ENCODE data around the gene ZBTB33.

Gene ZBTB33, protein sequence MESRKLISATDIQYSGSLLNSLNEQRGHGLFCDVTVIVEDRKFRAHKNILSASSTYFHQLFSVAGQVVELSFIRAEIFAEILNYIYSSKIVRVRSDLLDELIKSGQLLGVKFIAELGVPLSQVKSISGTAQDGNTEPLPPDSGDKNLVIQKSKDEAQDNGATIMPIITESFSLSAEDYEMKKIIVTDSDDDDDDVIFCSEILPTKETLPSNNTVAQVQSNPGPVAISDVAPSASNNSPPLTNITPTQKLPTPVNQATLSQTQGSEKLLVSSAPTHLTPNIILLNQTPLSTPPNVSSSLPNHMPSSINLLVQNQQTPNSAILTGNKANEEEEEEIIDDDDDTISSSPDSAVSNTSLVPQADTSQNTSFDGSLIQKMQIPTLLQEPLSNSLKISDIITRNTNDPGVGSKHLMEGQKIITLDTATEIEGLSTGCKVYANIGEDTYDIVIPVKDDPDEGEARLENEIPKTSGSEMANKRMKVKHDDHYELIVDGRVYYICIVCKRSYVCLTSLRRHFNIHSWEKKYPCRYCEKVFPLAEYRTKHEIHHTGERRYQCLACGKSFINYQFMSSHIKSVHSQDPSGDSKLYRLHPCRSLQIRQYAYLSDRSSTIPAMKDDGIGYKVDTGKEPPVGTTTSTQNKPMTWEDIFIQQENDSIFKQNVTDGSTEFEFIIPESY
- 47.3 to 94.2 (median 66.9) reads per million in 3 experiments for total RNA-seq

DNA sequence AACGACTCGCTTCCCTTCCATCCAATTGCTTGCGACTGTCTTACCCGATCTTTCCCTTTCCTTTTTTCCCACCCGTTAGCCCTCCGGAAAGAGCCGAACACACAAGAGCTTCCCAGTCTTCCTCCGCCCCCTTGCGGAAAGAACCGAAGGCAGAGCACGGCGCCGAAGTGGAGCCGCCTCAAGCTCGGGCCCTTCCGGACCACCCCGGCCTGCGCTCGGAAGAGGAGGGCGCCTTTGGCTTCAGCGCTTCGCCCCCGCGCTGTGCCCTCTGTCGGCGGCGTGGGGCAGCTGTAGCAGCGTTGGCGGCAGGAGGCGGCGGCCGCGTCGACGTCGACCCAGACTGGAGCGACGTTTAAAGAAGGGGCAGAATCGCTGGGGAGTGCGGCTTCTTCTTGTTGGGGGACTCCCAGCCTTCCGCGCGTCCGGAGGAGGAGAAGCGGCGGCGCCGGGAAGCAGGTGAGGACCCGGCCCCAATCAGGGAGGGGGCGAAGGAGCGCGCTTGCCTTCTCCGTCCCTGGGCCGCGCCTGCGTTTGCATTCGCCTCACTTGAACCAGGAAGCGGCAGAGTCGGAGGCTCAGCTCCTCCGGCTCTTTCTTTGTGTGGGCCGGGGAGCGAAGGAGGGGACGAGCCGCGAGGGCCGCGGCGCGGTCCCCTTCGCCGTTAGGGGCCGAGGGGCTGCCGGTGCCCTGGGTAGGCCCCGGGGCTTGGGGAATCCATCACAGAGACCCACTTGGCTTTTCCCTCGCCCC, at the start of gene ZBTB33:
ZBTB33 (plus strand) TSS at position 291 of the 750 bp plus-strand sequence. CDS start 2,604 bp downstream, outside the sequence.
- DNase-seq, result peak; percentile 84

DNA sequence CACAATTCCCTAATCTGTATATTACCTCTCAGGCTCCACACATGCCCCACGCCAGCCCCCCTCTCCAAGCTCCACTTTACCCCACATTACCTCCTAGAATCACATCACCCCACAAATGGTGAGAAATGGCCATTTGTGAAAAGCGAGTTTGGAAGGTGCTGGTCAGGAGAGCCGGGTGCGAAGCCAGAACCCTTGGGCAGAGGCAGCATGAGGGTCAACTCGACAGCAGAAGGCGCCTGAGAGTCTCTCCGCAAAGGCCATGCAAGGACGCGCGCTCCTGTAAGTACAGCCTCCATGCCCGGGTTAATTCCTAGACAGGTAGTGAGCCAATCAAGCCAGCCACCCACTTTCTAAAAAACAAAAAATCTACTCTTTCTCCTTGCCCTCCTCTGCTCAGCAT, 49.8 kb upstream of the ZBTB33 start:
- no peak for DNase-seq

DNA sequence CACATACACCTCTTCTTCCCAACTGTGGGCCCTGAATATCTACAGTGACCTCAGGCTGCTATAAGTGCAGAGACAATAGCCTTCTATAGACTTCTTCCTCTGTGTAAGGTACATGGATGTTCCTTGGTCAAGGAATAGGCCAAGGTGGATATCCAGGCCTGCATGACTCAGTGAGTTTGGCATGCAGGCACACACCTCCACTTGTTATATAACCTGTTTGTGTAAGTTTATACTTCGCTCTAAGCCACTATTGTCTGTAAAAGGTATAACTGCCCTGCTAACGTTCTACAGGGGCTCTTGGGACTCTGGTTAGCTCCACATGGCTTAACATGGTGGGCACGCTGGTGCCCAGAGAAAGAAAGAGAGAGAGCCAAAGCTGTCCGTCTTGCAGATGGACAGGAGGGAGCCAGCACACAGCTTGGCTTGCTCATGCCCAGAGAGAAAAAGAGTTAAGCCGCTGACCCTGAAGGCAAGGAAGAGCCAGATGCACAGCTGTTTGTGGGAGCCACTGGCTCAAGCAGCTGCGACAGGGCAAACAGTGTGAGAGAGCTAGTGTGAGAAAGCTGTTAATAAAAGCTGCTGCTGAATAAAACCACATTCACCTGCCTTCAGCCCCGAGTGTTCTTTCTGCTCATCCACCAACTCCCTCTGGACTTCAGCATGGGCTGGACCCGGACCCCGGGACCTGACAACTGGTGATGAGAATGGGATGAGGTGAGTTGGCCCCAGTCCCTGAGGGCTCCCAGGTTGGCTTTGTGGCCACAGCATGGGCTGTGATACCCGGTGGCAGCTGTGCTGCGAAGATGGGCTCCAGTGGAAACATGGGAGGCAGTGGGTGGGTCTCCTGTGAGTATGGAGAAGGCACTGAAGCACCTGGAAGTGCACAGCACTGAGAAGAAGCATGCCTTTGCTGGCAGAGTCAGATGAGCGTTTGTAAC, 44.5 kb upstream of the ZBTB33 start:
- DNase-seq, result no peak

DNA sequence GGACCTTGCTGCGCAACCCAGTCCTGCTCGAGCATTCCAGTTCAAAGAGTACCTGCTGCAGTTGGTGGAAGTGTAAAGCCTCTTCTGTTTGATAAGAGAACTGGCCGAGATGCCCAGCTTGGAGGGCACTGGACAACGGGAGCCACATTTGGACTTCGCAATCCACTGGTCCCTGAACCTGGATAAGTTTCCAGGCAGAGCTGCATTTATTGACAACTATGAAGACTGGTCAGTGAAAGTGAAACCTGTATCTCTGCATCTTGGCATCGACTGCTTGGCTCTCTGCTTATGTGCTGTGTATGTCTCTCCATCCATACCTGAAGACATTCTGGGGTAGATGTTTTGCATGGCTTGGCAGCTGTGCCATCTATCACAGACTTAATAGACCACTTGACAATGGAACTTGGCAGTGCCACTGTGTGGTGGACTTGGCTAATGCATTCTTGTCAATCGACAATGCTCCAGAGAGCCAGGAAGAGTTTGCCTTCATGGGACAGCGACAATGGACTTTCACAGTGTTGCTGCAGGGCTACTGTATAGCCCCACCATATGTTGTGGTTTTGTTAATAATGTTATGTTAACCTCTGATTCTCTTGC, 43.5 kb upstream of the ZBTB33 start:
- no peak for DNase-seq

DNA sequence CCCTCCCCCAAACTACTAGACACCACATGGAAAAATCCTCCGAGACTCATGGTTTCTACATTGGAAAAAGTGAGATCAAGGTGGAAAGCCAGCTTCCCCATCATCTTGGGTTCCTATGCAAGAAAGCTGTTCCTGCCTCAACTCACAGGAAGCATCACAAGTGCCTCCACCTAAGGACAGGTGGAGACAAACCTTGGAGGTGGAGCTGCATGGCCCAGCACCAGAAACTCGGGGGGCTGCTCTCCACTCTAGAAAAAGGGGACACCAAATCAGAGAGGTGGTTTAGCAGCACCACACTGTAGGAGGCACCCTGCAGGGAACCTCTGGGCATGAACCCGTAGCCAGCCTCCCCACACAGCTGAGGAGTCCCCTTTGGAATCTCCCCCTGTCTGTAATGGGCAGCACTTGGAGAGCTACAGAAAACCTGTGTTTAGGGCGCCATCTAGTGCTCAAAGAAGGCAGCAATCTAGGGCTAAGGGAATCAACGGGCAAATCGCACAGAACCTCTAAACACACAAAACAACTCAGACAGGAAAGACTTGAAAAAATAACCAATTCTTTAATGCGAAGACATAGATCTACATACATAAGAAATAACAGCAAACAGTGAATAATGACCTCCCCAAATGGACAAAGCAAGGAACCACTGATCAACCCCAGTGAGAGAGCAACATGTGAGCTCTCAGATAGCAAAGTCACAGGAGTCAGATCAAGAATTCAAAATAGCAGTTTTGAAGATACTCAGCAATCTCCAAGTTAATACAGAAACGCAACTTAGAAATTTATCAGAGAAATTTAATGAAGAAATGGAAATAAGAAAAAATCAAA, 37.0 kb upstream of the ZBTB33 start:
- peak; percentile 28 for DNase-seq

DNA sequence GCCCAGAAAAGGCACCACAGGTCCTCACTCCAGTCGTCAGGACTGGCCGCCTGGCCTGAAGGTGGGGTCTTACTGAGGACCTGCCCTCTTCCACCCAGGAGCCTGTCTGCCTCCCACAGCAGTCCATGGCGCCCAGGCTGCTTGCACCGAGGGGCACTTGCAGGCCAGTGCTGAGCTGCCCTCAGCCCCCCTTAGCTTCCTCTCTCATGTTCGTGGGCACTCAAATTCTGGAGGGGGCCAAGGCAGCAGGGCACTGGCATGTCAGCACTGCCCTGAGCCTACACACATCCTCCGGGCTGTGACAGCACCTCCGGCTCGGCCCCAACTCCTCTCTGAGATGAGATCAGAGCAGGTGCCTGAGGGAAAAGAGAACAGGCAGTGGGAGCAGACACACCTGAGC, 27.2 kb upstream of the ZBTB33 start:
- DNase-seq, result no peak

DNA sequence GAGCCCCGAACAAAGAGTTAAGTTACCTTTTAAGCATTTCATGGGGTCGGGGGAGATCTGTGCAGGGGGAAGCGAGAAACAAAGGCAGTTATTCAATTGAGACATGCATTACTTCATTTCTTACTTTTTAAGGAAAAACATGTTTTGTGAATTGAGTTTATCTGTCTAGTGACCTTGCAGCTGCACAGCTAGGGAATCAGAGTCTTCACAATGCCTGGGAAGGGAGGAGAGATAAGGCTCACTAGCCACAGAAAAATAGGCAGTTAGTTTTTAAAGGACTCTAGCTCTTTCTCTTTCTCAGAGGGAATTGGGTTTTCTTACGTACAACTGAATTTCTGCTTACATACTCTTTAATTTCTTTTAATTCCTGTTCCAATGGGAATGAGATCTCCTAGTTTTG, 26.2 kb upstream of the ZBTB33 start:
- DNase-seq, result no peak

DNA sequence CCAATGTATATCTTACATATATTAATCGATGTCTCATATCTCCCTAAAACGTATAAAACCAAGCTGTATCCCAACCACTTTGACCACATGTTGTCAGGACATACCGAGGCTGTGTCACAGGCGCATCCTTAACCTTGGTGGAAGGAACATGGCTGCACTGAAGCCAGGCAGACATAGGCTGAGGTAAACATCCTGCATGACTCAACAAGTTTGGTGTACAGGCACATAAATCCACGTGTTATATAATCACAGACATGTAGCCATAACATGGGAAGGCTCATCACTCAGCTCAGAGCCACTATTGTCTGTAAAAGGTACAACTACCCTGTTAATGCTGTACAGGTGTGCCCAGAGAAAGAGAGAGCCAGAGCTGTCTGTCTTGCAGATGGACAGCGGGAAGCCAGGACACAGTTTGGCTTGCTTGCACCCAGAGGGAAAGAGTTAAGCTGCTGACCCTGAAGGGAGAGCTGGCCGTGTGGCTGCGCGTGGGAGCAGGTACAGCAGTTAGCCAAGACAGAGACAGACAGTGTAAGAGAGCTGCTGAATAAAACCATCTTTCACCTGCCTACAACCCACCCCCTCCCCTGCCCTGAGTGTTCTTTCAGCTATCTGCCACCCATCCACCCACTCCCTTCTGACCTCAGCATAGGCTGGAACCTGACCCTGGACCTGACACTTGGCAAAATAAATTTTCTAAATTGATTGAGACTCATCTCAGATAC, 22.3 kb upstream of the ZBTB33 start:
- no peak for DNase-seq

DNA sequence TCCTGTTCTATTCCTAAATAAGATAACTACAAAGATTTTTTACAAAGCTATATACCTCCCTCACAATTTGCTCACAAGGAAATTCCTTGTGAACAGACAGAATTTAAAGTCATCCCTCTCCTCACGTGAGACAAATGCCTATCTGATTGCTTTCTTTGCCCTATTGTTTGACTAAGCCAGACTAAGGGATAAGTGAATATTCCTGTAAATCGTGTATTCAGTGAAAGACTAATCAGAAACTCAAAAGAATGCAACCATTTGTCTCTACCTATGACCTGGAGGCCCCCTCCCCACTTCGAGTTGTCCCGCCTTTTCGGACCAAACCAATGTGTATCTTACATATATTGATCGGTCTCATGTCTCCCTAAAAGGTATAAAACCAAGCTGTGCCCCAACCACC, 15.3 kb upstream of the ZBTB33 start:
- DNase-seq, result no peak

DNA sequence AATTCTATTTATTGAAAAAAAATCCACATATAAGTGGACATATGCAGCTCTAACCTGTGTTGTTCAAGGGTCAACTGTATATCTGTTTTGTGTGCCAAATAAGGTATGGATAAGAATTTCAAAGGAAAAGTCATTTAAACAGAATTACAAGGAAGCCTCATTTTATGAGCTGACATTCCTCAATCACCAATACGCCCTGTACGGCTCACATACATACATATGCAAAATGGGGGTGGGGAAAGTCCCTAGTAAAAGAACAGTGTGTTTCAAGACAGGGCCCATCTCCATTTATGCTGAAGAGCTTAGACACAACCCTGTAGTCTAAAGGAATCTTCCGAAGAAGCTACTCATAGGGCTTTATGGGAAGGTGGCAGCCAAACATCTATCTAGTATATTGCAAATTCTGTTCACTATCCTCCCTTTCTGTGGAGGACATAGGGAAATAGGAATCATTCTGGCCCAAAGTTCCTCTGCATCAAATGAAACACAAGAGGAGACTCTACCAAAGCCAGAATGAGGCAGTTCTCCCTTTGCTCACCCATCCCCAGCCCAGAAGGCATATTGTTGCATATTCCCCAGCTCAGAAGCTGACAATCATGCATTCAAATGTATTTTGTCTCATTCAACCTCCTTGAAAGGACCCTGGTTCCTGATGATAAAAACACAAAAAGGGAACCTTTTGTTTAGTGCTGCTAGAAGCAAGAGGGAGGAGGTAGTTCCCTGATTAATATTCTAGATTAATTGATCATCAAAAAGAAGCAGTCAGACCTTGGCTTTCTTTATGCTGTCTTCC, 13.7 kb upstream of the ZBTB33 start:
- no peak for DNase-seq

DNA sequence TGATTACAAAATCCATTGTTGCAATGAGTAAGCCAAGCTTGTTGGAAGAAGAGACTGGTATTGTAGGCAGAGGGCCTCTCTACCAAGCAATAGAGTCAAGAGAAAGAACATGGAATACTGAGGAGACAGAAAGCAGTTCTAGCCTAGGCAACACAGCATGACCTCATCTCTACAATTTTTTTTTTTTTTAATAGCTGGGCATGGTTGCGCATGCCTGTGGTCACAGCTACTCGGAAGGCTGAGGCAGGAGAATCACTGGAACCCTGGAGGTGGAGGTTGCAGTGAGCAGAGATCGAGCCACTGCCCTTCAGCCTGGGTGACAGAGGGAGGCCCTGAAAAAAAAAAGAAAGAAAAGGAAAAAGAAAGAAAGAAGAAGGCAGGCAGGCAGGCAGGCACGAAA, 11.7 kb upstream of the ZBTB33 start:
- no peak for DNase-seq

DNA sequence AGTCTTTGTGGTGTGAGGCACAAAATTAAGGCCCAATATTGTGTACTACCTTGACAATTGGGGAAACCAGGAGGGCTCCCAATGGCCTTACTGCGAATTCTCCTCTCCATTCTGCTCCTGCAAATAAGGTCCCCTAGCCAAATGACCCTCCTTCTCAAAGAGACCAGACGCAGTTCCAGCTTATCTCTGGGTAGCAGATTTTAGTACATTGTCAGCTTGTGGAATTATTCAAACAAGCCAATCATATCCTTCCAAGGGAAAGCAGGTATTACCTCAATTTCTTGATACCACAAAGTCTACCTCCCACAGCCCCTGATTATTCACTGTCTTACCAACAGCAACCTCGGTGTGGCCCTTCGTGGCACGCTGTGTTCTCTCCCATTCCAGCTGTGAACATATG, 7.8 kb upstream of the ZBTB33 start:
- no peak for DNase-seq

DNA sequence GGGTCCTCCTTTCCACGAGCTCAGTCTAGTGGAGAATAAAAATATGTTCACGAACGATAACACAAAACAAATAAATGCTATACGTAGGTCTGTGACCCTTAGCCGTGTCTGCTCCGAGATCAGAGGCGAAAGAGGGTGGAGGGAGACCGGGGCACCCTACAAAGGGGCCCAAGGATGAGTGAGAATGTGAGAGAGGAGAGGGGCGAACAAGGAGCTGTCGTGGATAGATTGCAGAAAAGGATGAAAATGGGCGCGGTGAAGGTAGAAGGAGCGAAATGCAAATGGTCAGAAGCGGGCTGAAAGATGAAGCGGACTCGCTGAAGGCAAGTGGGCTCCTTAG, 6.2 kb upstream of the ZBTB33 start:
- DNase-seq, result no peak

DNA sequence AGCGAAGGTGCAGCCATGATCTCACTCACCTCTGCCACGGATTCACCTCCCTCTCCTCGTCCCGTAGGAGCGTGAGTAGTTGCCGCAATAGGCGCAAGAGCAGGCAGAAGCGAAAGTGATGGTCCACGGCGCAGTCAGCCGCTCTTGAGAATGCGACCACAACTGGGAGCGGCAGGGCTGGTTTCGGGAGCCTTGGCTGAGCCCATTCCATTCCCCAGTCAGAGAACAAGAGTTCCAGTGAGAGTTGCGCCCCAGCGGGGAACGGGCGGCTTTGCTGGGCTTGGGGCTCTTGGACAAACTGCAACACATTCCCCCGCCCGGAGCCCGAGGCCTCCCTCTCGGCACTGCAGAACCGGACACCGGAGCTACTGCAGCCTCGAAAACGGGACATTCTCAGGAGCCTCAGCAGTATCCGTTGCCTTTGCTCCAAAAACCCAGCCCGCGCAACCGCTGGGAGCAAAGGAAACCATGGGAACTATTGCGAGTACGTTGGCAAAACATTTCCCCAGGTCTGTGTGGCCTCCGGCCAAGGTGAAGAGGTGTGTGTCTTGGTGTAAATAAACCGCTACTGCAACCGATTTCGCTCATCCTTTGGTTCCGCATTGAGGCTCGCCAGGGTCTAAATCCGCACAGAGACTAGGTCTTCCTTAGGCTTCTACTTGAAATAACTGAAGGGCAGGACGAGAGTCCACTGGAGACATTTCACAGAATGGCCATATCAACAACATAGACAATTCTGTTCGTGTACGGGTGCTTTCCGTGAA, 5.7 kb upstream of the ZBTB33 start:
- DNase-seq, result peak; percentile 48

DNA sequence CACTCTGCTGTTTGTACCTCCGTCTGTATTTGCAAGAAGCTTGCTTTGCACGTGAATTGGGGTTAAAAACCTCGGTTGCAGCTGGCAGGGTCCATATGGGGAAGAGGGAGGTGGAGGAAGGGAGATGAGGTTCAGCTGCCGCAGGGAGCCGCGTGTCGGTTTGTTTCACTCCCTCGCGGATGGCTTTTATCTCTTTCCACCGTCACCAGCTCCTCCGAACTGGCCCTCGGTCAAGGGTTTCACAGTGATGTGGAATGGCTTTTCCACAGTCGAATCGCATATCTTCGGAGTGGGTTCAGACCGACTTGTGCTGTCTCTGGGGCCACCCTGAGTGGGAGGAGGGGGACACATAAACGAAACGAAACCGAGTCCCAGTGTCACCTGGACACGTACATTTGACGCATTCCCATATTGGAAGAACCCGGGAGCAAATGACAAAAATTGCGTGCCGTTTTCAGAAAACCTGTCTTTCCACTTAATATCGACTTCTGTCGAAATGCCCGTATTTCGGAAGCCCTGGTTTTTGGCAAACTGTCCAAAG, 929 bp downstream of the ZBTB33 start:
- peak; percentile 8 for DNase-seq

DNA sequence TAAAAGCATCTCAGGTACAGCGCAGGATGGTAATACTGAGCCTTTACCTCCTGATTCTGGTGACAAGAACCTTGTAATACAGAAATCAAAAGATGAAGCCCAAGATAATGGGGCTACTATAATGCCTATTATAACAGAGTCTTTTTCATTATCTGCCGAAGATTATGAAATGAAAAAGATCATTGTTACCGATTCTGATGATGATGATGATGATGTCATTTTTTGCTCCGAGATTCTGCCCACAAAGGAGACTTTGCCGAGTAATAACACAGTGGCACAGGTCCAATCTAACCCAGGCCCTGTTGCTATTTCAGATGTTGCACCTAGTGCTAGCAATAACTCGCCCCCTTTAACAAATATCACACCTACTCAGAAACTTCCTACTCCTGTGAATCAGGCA, 3.2 kb downstream of the ZBTB33 start:
- no peak for DNase-seq

DNA sequence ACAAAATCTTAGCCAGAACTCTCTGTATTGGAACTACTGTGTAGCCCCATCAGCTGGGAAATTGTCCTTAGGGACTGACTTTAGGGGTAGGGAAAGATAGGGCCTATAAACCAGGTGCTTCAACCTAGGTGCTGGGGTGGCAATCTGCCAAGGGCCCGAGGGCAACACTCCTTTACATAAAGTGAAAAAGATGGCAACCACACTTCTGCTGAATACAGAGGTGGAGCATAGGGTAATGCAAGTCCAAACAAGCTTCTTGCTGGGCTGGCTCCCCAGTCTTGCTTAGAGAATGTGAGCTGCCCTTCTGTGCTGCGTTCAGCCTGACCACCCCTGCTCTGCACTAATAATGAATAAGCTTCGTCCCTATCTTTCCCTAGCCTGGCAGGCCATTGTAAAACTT, 9.8 kb downstream of the ZBTB33 start:
- DNase-seq, result no peak

DNA sequence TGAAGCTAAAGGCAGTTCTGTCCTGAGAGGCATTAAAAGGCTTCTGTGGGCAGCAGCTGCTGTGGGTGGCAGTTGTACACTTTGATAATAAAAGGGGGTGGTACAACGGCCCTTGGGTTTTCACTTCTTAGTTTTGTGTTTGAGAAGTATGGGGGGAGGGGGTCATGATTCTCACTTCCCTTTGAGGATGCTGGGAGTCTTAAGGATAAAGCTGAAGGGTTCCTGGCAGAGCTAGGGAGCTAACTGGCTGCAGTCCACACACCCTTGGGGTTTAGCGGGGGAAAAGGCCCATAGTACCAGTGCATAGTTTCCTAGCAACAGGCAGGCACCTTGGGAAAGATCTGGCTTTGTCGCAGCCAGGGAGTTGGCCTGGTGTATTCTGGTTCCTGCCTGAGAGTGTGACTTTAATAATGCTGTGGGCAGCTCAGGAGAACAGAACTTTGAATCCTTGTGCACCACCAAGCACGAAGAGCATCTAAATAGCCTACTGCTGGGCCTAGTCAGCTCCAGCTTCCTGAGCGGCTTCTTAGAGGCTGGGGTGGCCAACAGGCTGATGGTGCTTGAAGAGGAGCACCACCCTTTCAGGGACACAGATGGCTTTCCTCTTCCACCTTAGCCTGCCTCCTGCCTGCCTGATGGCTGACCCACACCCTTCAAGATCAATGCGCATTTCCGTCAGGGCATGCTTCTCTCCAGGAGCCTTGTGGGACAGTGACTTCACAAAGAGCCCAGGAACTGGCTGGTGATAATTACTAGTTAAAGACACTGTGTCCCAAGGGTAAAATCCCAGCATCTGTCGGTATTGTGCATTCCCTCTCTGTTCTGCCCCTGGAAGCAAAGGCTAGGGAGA, 12.5 kb downstream of the ZBTB33 start:
- DNase-seq, result no peak

All from central memory CD4-positive, alpha-beta T cell (primary cell).